ENCODE results near the gene AATF. TPM values are rescaled to one million over a fixed set of nuclear protein-coding genes. Genes with fewer than 3 reads are reported as not detected.

AATF gene
- total RNA-seq, 1 donor from 2014 or later, result 42.8 TPM

- intact Hi-C loops (cut with DNase I), result no loop called here
- H3K4me1 ChIP-seq, result no peaks in the 10 kb centered on the region
- TF ChIP-seq CTCF (IDR thresholded peaks at IDR 0.05), result no peak
- H3K4me3 ChIP-seq, result no peak overlapping the region
- peaks cover 3% of the 10 kb centered on the region for H3K36me3 ChIP-seq
- DNase-seq (no peak), ATAC-seq (no peak)
- H3K27ac ChIP-seq, result no peak overlapping the region
- H3K9me3 ChIP-seq, result no peaks in the 10 kb centered on the region
- no peaks in the 10 kb centered on the region for H3K27me3 ChIP-seq
These were observed 27.3 kb downstream of the AATF start for GRCh38 chr17:36975922-36976515.

GRCh38 chr17:36977066-36977465 is 28.3 kb downstream of the AATF start:
- TF ChIP-seq CTCF (IDR thresholded peaks at IDR 0.05), result no peak
- intact Hi-C loops (cut with DNase I), result no loop called here

GRCh38 chr17:36977568-36977967 is 28.8 kb downstream of the AATF start:
- DNase-seq, result no peak
- Histone ChIP-seq H3K27me3 (no peaks in the 10 kb centered on the region), H3K4me3 (no peak overlapping the region), H3K9me3 (no peaks in the 10 kb centered on the region), H3K36me3 (no peaks in the 10 kb centered on the region), H3K4me1 (no peaks in the 10 kb centered on the region), H3K27ac (no peak overlapping the region)
- TF ChIP-seq CTCF (IDR thresholded peaks at IDR 0.05), result no peak
- intact Hi-C loops (cut with DNase I), result no loop called here
- ATAC-seq, result no peak

More at GRCh38 chr17:36977066-36977465, 28.3 kb downstream of the AATF start:
- Histone ChIP-seq H3K27ac (no peak overlapping the region), H3K4me3 (no peak overlapping the region), H3K4me1 (no peaks in the 10 kb centered on the region), H3K9me3 (no peaks in the 10 kb centered on the region), H3K27me3 (no peaks in the 10 kb centered on the region), H3K36me3 (no peaks in the 10 kb centered on the region)
- ATAC-seq (no peak), DNase-seq (no peak)

DNA sequence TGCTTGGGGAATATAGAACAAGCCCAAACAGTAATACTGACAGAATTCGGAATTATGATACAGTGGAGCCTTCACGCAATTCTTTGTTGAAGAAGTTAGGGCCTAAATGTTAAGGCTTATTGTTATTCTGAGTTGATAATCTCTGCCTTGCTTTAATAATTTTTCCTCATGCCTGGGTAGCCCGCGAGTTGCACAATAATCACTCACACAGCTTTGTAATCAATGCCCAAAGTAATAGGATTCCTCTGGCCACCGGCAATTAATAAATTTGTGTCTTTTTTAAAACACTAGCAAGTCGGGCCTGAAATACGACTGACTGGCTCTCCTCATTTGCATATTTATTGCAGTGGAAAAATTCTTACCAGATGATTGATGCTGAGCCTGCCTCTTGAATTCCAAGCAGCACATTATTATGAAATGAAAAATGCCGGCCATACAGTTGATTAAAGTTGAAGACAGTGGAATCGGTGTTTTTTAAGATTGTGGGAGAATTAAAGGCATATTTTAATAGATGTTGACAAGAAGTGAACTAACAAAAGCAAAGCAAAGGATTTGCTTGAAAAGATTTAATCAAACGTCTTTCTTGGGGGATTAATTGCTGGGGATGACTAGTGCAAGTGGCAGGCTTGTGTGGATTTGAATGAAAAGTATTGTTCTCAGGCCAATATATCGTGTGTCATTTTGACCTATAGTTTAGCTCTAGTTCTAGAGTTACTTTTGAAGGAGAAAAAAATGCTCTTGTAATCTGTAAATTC is 30.2 kb downstream of the AATF start:
- no peaks in the 10 kb centered on the region for H3K4me1 ChIP-seq
- TF ChIP-seq CTCF (IDR thresholded peaks at IDR 0.05), result no peak
- no peak for ATAC-seq
- no peak overlapping the region for H3K27ac ChIP-seq
- no peak overlapping the region for H3K4me3 ChIP-seq
- H3K27me3 ChIP-seq, result no peaks in the 10 kb centered on the region
- no peaks in the 10 kb centered on the region for H3K9me3 ChIP-seq
- H3K36me3 ChIP-seq, result no peaks in the 10 kb centered on the region
- intact Hi-C loops (cut with DNase I), result no loop called here
- DNase-seq, result no peak

DNA sequence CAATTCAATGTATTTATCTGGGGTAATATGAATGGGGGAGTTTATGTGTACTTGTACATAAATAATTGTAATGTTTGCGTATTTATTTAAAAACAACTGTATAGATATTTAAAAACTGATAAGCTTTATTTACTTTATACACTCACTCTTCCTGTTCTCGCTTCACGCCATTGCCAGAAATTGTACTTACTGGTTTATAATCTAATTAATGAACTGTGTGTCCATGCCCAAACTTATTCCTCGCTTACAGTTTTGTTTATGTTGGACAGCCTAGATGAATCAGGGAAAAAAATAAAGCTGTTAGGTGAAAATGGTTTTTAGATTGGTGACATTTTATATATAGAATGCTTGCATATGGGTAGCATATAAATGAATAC is 30.8 kb downstream of the AATF start:
- intact Hi-C loops (cut with DNase I), result no loop called here
- Histone ChIP-seq H3K9me3 (no peaks in the 10 kb centered on the region), H3K27ac (no peak overlapping the region), H3K27me3 (no peaks in the 10 kb centered on the region), H3K4me3 (no peak overlapping the region), H3K4me1 (no peaks in the 10 kb centered on the region), H3K36me3 (no peaks in the 10 kb centered on the region)
- ATAC-seq, result no peak
- TF ChIP-seq CTCF (IDR thresholded peaks at IDR 0.05), result no peak
- no peak for DNase-seq
